Fibroblast of skin of right quadriceps (primary cell): ENCODE results near the gene CPEB3.
"Not testable (repeated sequence)": the region's sequence is repeated elsewhere in the genome, so short reads cannot be mapped to it uniquely, and the experiment has no call there.

Experiments used
- DNase-seq: peaks from one replicate; pipeline ENCODE4 v3.0.0-alpha.2; 2013

The CPEB3 gene

DNA sequence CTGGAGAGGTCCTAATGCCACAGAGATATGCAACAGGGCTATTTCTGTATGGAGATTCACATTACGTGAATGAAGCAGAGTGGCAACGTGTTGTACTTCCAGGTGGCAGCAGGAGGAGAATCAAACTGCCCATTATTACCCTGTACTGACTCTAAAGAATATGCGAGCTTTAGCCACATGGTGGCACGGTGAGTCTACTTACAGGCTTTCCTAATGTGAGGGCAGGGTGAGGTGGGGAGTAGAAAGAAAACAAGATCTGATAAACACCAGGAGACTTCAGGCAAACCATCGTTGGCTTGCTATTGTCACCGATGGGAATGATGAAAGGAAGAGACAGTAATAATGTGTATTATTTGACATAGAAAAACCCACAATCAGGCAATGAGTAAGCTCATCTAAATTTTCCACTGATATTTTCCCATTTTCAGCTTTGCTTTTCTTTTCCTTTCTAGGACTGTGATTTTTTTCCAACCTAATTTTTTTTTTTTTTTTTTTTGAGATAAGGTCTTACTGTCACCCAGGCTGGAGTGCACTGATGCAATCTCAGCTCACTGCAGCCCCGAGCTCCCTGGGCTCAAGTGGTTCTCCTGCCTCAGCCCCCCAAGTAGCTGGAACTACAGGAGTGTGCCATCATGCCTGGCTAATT lies 203.0 kb downstream of the CPEB3 start:
- DNase-seq = peak; percentile 81

GRCh38 chr10:92082583-92083280 lies 208.1 kb downstream of the CPEB3 start:
- DNase-seq = no peak

- peak; percentile 51 for DNase-seq
Observed at GRCh38 chr10:92081641-92082040, 209.2 kb downstream of the CPEB3 start.

- DNase-seq = no peak
Observed at GRCh38 chr10:92080244-92080643, 210.6 kb downstream of the CPEB3 start.

GRCh38 chr10:92079003-92079402 lies 211.9 kb downstream of the CPEB3 start:
- DNase-seq = no peak

GRCh38 chr10:92076722-92077121 lies 214.2 kb downstream of the CPEB3 start:
- DNase-seq = no peak

DNA sequence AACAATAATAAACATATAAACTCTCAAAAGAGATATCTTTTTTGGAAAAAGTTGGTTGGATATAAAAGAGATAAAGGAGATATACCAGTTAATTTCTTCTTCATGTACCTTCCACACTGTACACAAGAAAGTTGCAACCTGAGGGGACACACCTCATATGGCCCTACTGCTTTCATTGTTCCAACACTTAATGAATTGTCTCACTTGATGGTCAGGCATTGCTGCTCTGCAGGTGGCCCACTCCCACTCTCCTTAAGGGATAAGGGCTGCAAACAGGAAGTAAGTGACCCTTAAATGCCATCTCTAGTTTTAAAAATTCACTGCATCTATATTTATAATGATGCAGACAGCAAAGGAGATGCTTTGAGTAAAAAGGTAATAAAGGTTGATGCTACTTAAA lies 215.0 kb downstream of the CPEB3 start:
- DNase-seq = no peak

GRCh38 chr10:92074126-92074887 lies 216.6 kb downstream of the CPEB3 start:
- DNase-seq = peak; percentile 8

GRCh38 chr10:92068900-92069299 lies 222.0 kb downstream of the CPEB3 start:
- DNase-seq = peak; percentile 26

DNA sequence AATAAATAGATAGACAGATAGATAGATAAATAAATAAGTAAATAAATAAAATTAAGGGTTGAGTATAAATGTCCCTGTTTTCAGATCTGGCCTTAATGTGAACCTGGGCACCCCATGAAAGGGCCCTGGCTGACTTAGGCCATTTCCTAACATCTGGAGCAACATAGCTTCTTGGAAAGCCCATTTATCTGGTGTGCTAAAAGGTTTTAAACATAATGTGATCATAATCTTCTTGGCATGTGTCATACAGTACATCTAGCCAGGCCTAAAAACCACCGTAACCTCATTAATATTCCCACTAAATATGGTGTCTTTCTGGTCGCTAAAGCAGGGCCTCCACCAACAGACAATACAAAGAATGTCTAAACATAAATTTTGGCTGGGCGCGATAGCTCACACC lies 224.5 kb downstream of the CPEB3 start:
- no peak for DNase-seq

DNA sequence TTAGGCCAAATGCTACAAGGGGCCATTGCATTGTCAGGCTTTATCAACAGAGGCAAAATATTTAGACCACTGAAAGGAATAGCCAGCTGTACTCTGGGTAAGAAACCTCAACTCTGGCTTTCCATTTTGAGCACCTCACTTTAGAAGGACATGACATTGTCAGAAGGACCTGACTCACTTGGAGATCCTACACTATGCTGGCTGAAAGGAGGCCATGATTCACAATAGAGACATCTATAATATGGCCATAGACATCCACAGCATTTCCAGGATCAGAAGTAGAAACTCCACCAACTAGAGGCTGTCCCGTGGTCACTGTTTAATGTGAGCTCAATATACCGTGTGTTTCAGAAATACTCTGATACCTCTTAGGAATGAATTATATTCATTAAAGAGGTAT lies 226.4 kb downstream of the CPEB3 start:
- no peak for DNase-seq

- no peak for DNase-seq
Observed at GRCh38 chr10:92062273-92062672, 228.6 kb downstream of the CPEB3 start.

- DNase-seq = no peak
Observed at GRCh38 chr10:92054807-92055206, 236.1 kb downstream of the CPEB3 start.

DNA sequence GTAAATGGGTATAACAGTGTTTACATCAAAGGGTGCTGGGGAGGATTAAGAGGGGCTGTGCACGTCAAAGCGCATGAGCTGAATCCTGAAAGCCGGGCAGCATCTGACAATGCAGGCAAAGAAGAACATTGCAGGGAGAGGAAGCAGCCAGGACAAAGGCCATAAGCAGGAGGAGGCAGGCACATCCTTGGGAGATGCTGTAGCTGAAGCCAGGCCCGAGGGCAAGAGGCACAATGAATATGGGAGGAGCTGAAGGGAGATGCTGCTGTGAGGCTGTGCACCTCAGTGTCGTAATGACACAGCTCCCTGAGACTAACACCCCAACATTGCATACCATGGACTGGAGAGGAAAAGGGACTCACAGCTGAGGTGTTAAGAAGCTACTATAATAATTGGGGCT lies 238.1 kb downstream of the CPEB3 start:
- DNase-seq = no peak

- DNase-seq = no peak
Observed at GRCh38 chr10:92052088-92052487, 238.8 kb downstream of the CPEB3 start.

DNA sequence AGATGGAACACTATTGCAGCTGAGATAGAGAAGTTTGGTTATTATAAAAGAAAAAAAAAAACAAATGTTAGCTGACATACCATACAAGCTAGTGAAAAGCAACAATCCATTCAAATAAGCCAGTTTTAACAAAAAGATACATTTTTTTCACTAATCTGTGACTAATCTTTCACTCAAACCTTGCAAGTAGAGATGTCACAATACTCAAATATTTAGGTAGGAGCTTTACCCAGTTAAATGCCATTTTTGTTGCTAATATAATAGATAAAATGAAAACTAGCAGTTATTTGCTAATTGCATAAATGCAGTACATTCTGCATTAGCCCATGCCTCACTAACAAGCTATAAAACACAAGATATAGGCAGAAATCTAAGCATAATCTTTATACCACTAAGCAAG lies 243.7 kb downstream of the CPEB3 start:
- no peak for DNase-seq

GRCh38 chr10:92045641-92046106 lies 245.2 kb downstream of the CPEB3 start:
- no peak for DNase-seq

DNA sequence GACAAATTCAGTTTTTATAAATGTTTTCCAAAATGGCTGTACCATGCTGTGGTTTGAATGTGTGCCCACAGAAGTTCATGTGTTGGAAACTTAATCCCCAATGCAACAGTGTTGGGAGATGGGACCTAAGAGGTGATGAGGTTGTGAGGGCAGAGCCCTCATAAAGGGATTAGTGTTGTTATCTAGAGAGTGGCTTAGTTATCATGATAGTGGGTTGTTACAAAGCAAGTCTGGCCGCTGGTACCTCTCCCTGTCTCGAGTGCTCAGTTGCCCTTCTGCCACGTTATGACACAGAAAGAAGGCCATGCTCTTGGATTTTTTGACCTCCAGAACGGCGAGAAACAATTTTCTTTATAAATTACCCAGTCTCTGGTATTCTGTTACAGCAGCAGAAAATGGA lies 248.3 kb downstream of the CPEB3 start:
- no peak for DNase-seq

- no peak for DNase-seq
Observed at GRCh38 chr10:92038949-92039348, 251.9 kb downstream of the CPEB3 start.

DNA sequence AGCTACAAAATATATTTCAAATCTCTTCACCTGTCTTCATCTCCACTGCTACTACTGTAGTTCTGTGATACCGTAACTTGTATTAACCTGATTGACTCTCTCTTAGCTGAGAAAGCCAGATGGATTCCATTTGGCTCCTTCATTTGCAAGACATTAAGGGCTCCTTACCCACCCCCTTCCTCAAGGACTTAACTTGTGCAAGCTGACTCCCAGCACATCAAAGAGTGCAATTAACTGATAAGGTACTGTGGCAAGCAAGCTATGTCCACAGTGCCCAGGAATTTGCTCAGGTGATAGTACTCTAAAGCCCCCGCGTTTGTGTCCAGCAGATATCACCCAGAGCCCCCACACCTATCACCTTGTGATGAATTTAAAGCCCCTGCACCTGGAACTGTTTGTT lies 257.8 kb downstream of the CPEB3 start:
- DNase-seq = not testable (repeated sequence)

- DNase-seq = no peak
Observed at GRCh38 chr10:92031580-92031979, 259.3 kb downstream of the CPEB3 start.

GRCh38 chr10:92027141-92027540 lies 263.7 kb downstream of the CPEB3 start:
- DNase-seq = no peak

DNA sequence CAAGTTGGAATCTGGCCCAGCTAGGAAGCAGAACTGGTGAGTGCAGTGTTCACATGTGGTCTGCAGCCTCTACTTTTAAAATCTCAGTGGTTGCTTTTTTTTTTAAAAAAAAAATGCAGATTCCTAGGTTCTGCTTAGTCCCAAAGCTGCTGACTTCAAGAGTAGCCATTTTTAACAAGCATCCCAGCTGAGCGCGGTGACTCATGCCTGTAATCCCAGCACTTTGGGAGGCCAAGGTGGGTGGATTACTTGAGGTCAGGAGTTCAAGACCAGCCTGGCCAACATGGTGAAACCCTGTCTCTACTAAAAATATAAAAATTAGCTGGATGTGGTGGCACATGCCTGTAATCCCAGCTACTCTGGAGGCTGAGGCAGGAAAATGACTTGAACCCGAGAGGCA lies 265.5 kb downstream of the CPEB3 start:
- not testable (repeated sequence) for DNase-seq

DNA sequence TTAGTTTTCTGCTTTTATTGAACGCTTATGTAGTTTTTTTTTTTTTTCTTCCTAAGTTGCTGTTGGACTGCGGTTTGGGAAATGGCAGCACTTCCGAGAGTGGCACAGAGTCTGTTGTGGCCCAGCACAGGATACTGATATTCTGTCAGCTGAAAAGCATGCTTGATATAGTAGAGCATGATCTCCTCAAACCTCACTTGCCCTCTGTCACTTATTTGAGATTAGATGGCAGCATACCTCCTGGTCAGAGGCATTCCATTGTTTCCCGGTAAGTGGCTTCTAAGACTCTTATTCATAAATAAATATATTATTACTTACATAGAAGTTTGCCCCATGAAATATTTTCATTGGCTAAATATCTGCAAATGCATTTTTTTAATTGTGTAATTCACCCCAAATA lies 266.2 kb downstream of the CPEB3 start:
- no peak for DNase-seq
